DND-41 (cell line): ENCODE results near the gene WDR90.
A peak's percentile ranks its signal among the peaks of the same experiment; 100 is the strongest.

Source experiments
- ATAC-seq: fragments of 200-7000 bp; cut with Tn5 transposase; 3 replicates; pipeline ENCODE4 v1.9.1; 2021; ENCODE audit warnings: low read depth; ENCODE audit not compliant: insufficient read depth
- DNase-seq: peaks from one replicate; pipeline ENCODE4 v3.0.0-alpha.2; 2020
- H2AFZ ChIP-seq: 2 replicates; pipeline ENCODE4 v1.6.0; 2012; ENCODE audit warnings: low read depth, low read length
- H3K27ac ChIP-seq: 2 replicates; pipeline ENCODE4 v1.5.1; 2012; ENCODE audit warnings: low read length, inconsistent platforms
- H3K27me3 ChIP-seq: fragments of 200-600 bp; sonication (generic); 2 replicates; pipeline ENCODE4 v1.6.0; 2012; ENCODE audit warnings: low read length, mild to moderate bottlenecking, inconsistent platforms; ENCODE audit not compliant: insufficient read depth, poor library complexity
- H3K36me3 ChIP-seq: 2 replicates; pipeline ENCODE4 v1.5.1; 2012; ENCODE audit warnings: low read length, inconsistent platforms; ENCODE audit not compliant: insufficient read depth
- H3K4me1 ChIP-seq: 2 replicates; pipeline ENCODE4 v1.5.1; 2012; ENCODE audit warnings: mild to moderate bottlenecking, low read length; ENCODE audit not compliant: insufficient read depth
- H3K4me2 ChIP-seq: 2 replicates; pipeline ENCODE4 v1.6.0; 2012; ENCODE audit warnings: mild to moderate bottlenecking, moderate library complexity, low read length, inconsistent platforms; ENCODE audit not compliant: insufficient read depth
- H3K4me3 ChIP-seq, 2 experiments: fragments of 200-600 bp in 1 of 2; shearing (Covaris generic) in 1 of 2; 2 replicates each; pipeline ENCODE4 v1.5.1; 2012 to 2016; ENCODE audit warnings: inconsistent platforms in 2 of 2, low read length in 2 of 2, mild to moderate bottlenecking in 2 of 2, low read depth in 1 of 2, moderate library complexity in 1 of 2
- H3K79me2 ChIP-seq: 2 replicates; pipeline ENCODE4 v1.6.0; 2012; ENCODE audit warnings: low read length, inconsistent platforms; ENCODE audit not compliant: insufficient read depth
- H3K9ac ChIP-seq: 2 replicates; pipeline ENCODE4 v1.6.0; 2012; ENCODE audit warnings: low read depth, mild to moderate bottlenecking, inconsistent platforms, low read length, moderate library complexity
- H3K9me3 ChIP-seq: 2 replicates; pipeline ENCODE4 v1.5.1; 2012; ENCODE audit warnings: low read length, moderate library complexity, mild to moderate bottlenecking, inconsistent platforms; ENCODE audit not compliant: insufficient read depth, severe bottlenecking
- H4K20me1 ChIP-seq: 2 replicates; pipeline ENCODE4 v1.6.0; 2012; ENCODE audit warnings: low read length; ENCODE audit not compliant: insufficient read depth
- CTCF ChIP-seq: IDR thresholded peaks from 2 replicates; pipeline ENCODE4 v1.5.1; 2012; ENCODE audit warnings: borderline replicate concordance, low read length, moderate library complexity, mild to moderate bottlenecking; ENCODE audit not compliant: poor library complexity, severe bottlenecking; ENCODE audit errors: extremely low read depth
- EZH2 ChIP-seq: IDR thresholded peaks from 3 replicates; pipeline ENCODE4 v1.6.1; 2012; ENCODE audit warnings: borderline replicate concordance, low read depth, mild to moderate bottlenecking, moderate library complexity, low read length, inconsistent platforms; ENCODE audit not compliant: severe bottlenecking

WDR90 gene

GRCh38 chr16:629185-629832 lies 19.9 kb upstream of the WDR90 start:
- Histone ChIP-seq H3K4me3 (no peak overlapping the region), H3K36me3 (peaks cover 33% of the 10 kb centered on the region), H2AFZ (no peak overlapping the region), H3K9ac (no peak overlapping the region), H3K9me3 (no peaks in the 10 kb centered on the region), H3K27ac (no peak overlapping the region), H3K27me3 (no peaks in the 10 kb centered on the region), H4K20me1 (peaks cover 27% of the 10 kb centered on the region), H3K4me2 (no peak overlapping the region), H3K79me2 (peaks cover 6% of the 10 kb centered on the region; the same call in 1 of the 2 replicates), H3K4me1 (peaks cover 6% of the 10 kb centered on the region)
- TF ChIP-seq EZH2 (no peak), CTCF (no peak)
- DNase-seq (no peak), ATAC-seq (no peak)

GRCh38 chr16:629833-630248 lies 19.3 kb upstream of the WDR90 start:
- Histone ChIP-seq H2AFZ (no peak overlapping the region), H3K27me3 (no peaks in the 10 kb centered on the region), H3K4me3 (no peak overlapping the region), H3K4me1 (peaks cover 12% of the 10 kb centered on the region), H3K36me3 (peaks cover 35% of the 10 kb centered on the region), H3K79me2 (peaks cover 10% of the 10 kb centered on the region), H4K20me1 (peaks cover 32% of the 10 kb centered on the region), H3K9me3 (no peaks in the 10 kb centered on the region), H3K9ac (no peak overlapping the region), H3K4me2 (no peak overlapping the region), H3K27ac (no peak overlapping the region)
- TF ChIP-seq EZH2 (no peak), CTCF (no peak)
- 0 out of 3 replicates have a peak, but pooled peaks have one; percentile 3 for ATAC-seq
- no peak for DNase-seq

DNA sequence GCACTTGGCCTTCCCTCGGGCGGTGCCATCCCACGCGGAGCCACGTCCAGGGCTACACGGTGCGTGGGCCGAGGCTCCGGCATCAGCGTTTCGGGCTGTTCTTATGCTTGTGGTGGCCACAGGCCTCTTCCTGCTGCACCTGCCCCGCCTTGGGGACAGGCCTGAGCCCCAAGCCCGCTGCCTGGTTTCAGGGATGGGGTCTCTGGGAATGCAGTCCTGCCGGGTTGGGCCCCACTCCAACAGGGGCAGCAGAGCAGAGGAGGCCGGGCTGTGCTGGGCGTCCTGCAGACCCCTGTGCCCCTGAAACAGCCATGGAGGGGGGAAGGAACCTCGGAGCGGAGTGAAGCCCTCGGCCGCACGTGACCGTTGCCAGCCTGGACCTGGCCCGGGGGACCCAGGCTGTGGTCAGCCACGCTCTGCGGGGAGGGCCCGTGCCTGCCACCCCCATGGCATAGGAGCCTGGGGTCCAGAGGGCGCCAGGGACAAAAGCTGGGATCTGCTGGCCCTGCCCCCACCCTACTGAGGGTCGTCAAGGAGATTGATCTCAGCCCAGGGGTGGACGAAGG lies 18.8 kb upstream of the WDR90 start:
- peaks cover 17% of the 10 kb centered on the region for H3K4me1 ChIP-seq
- H3K4me3 ChIP-seq, result no peak overlapping the region
- H3K36me3 ChIP-seq, result peaks cover 33% of the 10 kb centered on the region
- no peak overlapping the region for H3K9ac ChIP-seq
- H3K27ac ChIP-seq, result no peak overlapping the region
- H3K27me3 ChIP-seq, result no peaks in the 10 kb centered on the region
- DNase-seq (no peak), ATAC-seq (0 out of 3 replicates have a peak, but pooled peaks have one; percentile 2)
- no peak overlapping the region for H3K4me2 ChIP-seq
- H3K9me3 ChIP-seq, result no peaks in the 10 kb centered on the region
- TF ChIP-seq CTCF, result no peak
- TF ChIP-seq EZH2, result no peak
- no peak overlapping the region for H2AFZ ChIP-seq
- peaks cover 33% of the 10 kb centered on the region for H4K20me1 ChIP-seq
- H3K79me2 ChIP-seq, result peaks cover 15% of the 10 kb centered on the region
